ENCODE measurements around the gene TRIM2.

GRCh38 chr4:153212736-153213135 lies 8.5 kb downstream of the TRIM2 start:
- no peak for TF ChIP-seq CTCF (IDR thresholded peaks at IDR 0.05)
- no peak for TF ChIP-seq POLR2A (IDR thresholded peaks at IDR 0.05)

All from prostate gland (tissue), 2 donors.